DOHH2 (cell line): Measurements from ENCODE around the gene ZMYM1.

Experiments used
- CTCF ChIP-seq: fragments of 200-600 bp; sonication (generic); IDR thresholded peaks from one replicate; pipeline ENCODE4 v1.5.1; 2014; ENCODE audit warnings: antibody characterized with exemption, mild to moderate bottlenecking, low read depth, low read length; ENCODE audit not compliant: poor library complexity, severe bottlenecking
- EZH2phosphoT487 ChIP-seq: fragments of 200-600 bp; sonication (generic); IDR thresholded peaks from 2 replicates; pipeline ENCODE4 v1.6.1; 2017; ENCODE audit warnings: borderline replicate concordance, mild to moderate bottlenecking, antibody characterized with exemption, low read length, moderate library complexity, mixed read lengths

- no peak for TF ChIP-seq CTCF
- no peak for TF ChIP-seq EZH2phosphoT487
Observed at GRCh38 chr1:35085421-35085820, 6.2 kb downstream of the ZMYM1 start.
